HG03457 (cell line): ENCODE data around the gene TCEA3.

Source experiments
- ATAC-seq: cut with Tn5 transposase; IDR thresholded peaks from one replicate; pipeline ENCODE4 v1.9.1; 2021; ENCODE audit warnings: moderate number of reproducible peaks; ENCODE audit not compliant: unreplicated experiment

The TCEA3 gene

GRCh38 chr1:23422241-23422877 lies 2.2 kb downstream of the TCEA3 start:
- no peak for ATAC-seq

DNA sequence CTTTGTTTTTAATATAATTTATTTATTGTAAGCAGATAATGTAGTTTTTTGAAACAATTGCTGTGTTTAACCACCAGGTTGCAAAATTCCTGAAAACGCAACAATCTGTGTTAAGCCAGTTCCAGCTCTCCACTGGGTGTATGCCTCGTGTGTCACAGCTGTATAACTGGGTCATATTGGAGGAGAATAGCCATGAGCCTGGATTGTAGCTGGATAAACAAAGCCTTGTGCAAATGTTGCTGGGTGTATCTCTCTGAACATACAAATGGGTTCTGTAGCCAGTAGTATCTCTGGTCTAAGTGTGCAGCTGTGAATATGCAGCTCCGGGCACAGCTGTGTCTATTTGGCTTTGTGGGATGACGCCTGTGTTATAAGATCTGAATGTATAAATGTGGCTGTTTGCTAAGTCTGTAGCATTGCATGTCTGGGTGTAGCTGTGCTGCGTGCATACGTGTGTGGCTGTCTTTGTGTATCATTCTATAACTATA lies 2.8 kb downstream of the TCEA3 start:
- ATAC-seq, result no peak

DNA sequence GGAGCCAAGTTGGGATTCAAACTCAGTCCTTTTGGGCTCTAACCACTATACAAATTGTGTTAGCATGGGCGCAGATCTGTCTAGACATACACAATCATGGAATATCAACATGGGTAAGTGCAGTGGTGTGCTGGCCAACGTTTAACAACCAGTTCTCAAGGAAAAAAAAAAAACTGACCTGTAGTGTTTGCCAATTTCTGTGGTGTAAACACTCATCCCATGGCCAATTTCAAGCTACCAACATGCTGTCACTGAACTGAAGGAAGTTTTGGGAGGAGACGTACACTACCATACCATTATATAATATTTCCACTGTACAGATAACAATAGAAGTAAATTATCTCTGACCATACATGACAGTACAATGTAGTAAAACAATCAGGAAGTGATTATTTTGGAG lies 3.2 kb downstream of the TCEA3 start:
- no peak for ATAC-seq

DNA sequence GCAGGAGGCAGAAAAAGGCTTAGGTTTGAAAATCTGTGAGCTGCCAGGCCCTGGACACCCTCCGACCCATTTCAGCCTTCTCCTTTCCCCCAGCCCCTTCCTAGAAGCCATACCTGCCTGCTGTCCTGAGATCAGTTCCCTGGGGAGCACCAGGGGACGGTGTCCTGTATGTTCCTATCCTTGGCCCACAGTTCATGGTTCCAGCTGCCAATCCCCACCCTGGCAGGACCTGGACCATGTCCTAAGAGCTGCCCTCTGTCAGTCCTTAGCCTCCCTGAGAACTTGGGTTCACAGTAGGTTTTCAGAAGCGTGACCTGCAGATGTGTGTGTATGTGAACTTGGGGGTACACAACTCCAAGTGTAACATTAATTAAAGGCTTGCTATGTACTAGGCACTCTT lies 3.8 kb downstream of the TCEA3 start:
- no peak for ATAC-seq

- no peak for ATAC-seq
Observed at GRCh38 chr1:23419180-23419579, 5.4 kb downstream of the TCEA3 start.

- no peak for ATAC-seq
Observed at GRCh38 chr1:23417570-23417969, 7.0 kb downstream of the TCEA3 start.

DNA sequence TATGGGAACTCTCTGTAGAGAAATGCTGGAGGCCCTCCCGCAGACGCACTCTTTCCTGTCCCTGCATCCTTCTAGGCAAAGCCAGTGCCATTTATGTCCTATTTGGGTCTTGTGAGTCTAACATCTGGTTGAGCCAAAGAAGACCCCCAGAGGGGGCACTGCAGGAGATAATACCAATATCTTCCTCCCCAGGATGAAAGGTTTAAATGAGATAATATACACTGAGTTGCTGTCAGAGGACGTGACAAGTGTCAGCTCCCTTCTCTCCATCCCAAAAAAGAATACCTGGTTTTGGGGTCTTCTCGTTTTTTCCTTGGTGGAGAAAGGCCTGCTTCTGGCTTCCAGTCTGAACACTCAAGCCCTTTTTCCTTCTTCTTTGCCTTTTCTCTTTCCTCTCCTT lies 7.6 kb downstream of the TCEA3 start:
- ATAC-seq, result no peak

DNA sequence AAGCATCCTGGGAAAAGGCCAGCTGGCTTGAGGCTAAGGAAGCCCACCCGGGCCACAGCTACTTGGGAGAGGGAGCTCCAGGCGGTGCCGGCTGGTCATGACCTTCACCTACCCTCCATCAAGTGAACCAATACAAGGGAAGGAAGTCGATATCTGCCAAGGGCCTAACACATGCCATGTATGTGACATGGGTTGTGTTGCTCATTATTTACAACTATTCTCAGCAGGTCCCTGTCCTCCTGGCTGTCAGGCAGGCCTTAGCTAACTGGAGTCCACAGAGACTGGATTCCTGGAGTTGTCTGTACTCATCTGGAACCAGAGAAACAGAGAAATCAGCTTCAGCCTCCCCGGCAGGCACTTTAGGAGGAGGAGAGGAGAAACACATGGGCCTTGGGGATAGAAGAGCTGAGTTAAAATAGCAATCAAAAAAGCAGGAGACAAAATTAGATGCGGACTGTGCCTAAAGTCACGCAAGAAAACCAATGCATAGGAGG lies 15.7 kb downstream of the TCEA3 start:
- ATAC-seq, result no peak

DNA sequence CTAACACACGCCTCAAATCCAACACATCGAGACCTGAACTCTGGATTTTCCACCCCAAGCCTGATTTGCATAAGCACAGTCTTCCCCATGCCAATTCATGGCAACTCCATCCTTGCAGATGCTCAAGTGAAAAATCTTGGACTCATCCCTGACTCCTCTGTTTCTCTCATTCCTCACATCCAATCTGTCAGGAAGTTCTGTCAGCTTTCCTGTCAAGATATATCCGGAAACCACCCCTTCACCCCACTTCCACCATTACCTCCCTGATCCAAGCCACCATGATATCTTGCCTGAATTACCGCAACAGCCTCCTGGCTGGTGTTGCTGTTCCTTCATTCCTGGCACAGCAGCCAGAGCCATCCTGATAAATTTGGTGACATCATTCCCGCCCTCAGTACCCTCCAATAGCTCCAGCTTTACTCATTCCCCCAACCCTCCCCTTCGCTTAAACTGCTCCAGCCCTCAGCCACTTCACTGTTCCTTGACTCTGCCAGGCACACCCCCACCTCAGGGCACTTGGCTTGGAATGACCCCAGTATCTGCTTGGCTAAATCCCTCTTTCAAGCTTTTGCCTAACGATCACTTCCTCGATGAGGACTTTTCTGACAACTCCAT lies 17.4 kb downstream of the TCEA3 start:
- ATAC-seq, result no peak

DNA sequence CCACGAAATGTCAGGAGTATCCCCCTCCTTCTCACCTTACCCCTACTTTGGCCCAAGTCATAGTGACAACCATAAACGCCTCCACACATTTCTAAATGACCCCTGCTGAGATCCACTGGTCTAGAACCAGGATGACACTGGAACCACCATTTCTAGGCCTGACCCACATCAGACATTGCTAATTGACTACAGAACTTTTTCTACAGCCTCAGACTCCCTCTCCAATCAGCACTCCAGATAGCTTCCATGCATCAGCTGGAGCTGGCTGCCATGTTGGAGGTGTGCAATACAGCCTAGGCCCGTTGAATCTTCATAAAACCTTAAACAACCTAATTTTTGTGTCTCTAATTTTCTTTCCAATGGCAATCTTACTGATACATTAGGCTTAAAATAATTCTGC lies 18.6 kb downstream of the TCEA3 start:
- no peak for ATAC-seq

DNA sequence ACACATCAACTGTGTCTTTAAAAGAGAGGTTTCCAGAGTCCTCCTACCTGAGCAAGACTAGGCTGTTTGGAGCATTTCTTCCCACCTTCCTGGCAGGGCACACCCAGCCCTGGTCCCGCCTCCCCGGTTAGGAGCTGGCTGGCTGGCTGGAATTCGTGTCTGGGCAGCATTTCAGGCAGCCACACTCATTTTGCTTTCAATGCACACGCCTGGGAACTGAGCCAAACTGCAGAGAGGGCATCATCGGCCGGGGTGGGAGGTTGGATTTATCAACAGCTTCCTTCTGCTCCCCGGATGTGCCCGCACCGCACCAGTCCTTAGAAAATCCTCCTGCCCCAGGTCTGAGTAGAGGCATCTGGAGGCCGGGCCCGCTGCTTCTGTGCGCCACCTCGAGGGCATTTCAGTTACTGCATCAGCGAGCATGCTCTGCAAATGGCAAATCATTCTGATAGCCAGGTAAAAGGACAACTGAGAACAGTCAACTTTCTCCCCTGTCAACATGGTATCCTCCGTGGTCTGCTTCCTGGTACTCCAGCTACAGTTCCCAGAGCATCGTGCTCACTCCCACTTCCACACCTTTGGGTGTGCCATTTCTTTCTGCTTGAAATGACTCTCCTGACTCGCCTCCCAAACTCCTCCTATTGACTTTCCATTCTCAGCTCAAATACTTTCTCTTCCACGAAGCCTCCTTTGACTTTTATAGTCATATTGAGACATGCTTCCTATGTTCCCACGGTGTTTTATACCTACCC lies 20.6 kb downstream of the TCEA3 start:
- ATAC-seq, result no peak

DNA sequence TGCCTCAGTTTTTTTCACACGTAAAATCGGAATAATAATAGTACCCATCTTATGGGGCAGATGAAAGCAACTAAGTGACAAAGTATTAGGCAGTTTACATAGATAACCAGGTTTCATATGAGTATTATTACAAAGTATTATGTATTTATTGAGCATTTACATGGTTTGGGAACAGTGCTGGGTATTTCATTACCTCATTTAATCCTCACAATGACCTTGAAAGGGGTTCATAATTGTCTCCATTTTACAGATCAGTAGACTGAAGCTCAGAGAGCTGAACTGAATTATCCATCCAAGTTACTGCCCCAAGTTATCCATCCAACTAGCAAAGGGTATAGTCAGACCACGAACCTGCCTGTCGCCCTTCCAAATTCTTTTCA lies 21.2 kb downstream of the TCEA3 start:
- ATAC-seq, result no peak

- no peak for ATAC-seq
Observed at GRCh38 chr1:23403038-23403336, 21.6 kb downstream of the TCEA3 start.

GRCh38 chr1:23402286-23403037 lies 22.1 kb downstream of the TCEA3 start:
- no peak for ATAC-seq

- no peak for ATAC-seq
Observed at GRCh38 chr1:23401313-23401712, 23.2 kb downstream of the TCEA3 start.

DNA sequence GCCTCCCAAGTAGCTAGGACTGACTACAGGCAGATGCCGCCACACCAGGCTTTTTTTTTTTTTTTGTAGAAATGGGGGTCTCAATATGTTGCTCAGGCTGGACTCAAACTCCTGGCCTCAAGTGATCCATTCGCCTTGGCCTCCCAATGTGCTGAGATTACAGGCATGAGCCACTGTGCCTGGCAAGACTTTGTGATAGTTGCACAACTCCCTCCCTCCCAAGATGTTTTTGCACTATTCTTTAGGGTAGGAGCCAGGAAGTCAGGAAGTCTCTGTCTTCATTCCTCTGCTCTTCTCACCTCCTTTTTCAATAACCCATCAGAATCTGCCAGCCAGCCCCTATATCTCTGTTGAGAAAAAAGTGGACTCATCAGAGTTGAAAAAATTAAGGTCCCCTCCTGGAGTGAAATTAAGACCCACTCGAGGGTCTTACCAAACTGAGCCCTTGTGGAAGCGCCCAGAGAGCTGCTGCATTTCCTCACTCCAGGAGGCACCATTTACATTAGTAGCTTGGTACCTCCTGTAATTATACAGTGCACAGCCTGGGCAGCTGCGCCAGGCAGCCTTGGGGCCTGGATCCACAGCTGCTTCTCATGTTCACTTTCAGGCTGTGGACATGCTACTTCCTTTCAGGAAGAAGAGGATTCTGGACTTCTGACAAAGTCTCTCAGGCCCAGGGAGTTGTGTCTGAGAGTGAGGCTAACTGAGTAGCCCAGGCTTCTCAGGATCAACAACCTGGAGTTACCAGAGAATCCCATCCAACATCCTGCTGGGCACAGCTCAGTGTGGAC lies 24.0 kb downstream of the TCEA3 start:
- no peak for ATAC-seq

DNA sequence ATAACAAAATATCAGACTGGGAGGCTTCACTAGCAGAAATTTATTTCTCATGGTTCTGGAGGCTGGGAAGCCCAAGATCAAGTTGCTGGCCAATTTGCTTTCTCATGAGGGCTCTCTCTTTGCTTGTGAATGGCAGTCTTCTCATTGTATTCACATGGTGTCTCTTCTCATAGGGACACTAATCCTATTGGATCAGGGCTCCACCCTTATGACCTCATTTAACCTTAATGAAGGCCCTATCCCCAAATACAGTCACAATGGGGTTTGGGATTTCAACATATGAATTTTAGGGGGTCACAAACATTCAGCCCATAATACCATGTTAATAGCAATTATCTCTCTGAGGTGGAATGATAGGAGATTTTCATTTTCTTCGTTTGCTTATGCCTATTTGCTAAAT lies 25.3 kb downstream of the TCEA3 start:
- no peak for ATAC-seq

GRCh38 chr1:23397908-23398307 lies 26.6 kb downstream of the TCEA3 start:
- no peak for ATAC-seq

- no peak for ATAC-seq
Observed at GRCh38 chr1:23396380-23396779, 28.2 kb downstream of the TCEA3 start.

DNA sequence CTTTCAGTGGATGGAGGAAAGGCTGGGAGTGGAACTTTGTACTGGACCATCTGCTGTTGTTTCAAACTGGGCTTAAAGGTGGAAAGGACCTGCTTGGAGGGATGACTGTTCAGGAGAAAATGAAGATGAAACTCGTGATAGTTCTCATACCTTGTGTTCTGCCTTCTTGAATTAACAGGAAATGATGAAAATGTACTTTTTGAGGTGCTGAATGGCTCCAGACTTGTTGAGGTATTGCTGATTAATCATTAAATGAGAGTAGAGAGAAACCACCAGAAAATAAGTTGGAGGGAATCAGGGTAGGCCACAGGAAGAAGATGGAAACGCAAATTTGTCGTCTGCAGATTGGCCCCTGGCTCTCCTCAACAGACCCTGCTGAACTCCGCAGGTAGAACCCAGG lies 28.7 kb downstream of the TCEA3 start:
- no peak for ATAC-seq
